ENCODE results near the gene TBC1D1. TPM values are rescaled to one million over a fixed set of nuclear protein-coding genes. Genes with fewer than 3 reads are reported as not detected.

TBC1D1 gene
- total RNA-seq, 1 experiment from 2014 or later = 106 TPM

DNA sequence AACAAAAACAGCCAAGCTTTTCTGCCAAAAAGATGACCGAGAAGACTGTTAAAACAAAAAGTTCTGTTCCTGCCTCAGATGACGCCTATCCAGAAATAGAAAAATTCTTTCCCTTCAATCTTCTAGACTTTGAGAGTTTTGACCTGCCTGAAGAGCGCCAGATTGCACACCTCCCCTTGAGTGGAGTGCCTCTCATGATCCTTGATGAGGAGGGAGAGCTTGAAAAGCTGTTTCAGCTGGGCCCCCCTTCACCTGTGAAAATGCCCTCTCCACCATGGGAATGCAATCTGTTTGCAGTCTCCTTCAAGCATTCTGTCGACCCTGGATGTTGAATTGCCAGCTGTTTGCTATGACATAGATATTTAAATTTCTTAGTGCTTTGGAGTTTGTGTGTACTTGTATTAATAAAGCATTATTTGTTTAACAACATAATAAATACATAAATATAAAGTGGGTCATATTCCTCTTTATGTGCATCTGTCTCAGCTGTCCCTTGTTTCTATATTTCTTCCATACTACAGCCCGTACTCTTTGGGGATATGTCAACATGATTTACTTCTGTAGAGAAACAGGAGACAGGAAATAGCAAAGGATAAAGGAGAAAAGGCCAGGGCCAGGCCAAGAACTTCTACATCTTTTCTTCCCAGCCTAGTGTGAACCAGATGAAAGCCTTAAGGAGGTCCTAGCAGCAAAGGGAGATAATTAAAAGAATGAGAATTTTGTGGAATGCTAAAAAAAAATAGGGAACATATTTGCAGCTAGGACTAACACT is 70.0 kb downstream of the TBC1D1 start:
- TF ChIP-seq EZH2 (IDR thresholded peaks at IDR 0.05; ENCODE audit: low read depth) = no peak
- TF ChIP-seq, protein P1, sequence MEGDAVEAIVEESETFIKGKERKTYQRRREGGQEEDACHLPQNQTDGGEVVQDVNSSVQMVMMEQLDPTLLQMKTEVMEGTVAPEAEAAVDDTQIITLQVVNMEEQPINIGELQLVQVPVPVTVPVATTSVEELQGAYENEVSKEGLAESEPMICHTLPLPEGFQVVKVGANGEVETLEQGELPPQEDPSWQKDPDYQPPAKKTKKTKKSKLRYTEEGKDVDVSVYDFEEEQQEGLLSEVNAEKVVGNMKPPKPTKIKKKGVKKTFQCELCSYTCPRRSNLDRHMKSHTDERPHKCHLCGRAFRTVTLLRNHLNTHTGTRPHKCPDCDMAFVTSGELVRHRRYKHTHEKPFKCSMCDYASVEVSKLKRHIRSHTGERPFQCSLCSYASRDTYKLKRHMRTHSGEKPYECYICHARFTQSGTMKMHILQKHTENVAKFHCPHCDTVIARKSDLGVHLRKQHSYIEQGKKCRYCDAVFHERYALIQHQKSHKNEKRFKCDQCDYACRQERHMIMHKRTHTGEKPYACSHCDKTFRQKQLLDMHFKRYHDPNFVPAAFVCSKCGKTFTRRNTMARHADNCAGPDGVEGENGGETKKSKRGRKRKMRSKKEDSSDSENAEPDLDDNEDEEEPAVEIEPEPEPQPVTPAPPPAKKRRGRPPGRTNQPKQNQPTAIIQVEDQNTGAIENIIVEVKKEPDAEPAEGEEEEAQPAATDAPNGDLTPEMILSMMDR (conservative IDR thresholded peaks at IDR 0.05) = no peak
- no peak overlapping the region for H2AFZ ChIP-seq
- no peaks in the 10 kb centered on the region for H4K20me1 ChIP-seq (ENCODE audit: insufficient read depth)
- DNase-seq = no peak
- no peaks in the 10 kb centered on the region for H3F3A ChIP-seq (ENCODE audit: insufficient read depth, low read depth)
- no peaks in the 10 kb centered on the region for H3K79me2 ChIP-seq (ENCODE audit: low read depth)
- POLR2A ChIA-PET (ENCODE audit: unreplicated experiment) = no interaction called here
- H3K4me3 ChIP-seq = no peak overlapping the region
- no peaks in the 10 kb centered on the region for H3K9me2 ChIP-seq (ENCODE audit: insufficient read depth)
- CTCF ChIA-PET = no interaction called here
- H3K4me1 ChIP-seq (replicated peaks; ENCODE audit: insufficient read depth) = peaks cover 8% of the 10 kb centered on the region
- BruUV-seq (replicated peaks) = no TSS peak
- H3K27ac ChIP-seq = no peak overlapping the region
- intact Hi-C loops (cut with micrococcal nuclease; ENCODE audit: unreplicated experiment) = no loop called here
- no peaks in the 10 kb centered on the region for H3K27me3 ChIP-seq (ENCODE audit: insufficient read depth, low read depth)
- no peaks in the 10 kb centered on the region for H3K36me3 ChIP-seq (ENCODE audit: low read depth)
- no peaks in the 10 kb centered on the region for H3K9me3 ChIP-seq (ENCODE audit: insufficient read depth, low read depth)
- H3K4me2 ChIP-seq = no peak overlapping the region

DNA sequence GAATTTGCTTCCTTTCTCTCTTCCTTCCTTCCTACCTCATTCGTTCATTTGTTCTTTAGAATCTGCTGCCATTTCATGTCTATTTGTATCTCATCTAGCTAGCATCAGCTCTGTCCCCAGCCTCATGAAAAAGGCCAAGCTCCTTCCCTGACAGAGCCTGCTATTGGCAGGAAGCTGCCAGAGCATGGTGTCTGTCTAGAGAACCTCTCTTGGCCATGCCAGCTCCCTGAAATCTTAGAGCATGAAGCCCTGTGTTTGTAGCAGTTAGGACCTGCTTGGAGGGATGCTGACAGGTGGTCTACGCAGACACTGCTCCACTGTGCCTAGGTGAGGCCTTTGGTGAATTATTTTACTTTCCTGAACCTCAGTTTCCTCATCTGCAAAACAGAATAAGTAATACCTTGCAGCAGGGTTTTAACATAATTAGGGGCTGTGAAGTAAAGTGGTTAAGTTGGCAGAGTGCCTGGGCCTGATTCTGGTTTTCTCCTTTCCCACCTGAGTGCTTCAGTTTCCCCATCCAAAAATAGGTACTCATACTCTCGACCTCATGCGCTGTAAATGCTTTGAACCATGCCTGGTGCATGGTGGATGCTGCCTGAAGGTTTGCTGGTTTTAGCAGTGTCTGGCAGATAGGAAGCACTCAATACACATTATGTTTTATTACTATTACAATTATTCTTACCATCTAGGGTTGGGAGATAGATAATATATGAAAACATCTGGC is 74.0 kb downstream of the TBC1D1 start:
- Histone ChIP-seq H3K27me3 (ENCODE audit: insufficient read depth, low read depth) (no peaks in the 10 kb centered on the region), H3K4me1 (replicated peaks; ENCODE audit: insufficient read depth) (peaks cover 14% of the 10 kb centered on the region), H3K9me3 (ENCODE audit: insufficient read depth, low read depth) (no peaks in the 10 kb centered on the region), H3K4me2 (no peak overlapping the region), H3K79me2 (ENCODE audit: low read depth) (no peaks in the 10 kb centered on the region), H3K9me2 (ENCODE audit: insufficient read depth) (no peaks in the 10 kb centered on the region), H3K4me3 (no peak overlapping the region), H3K36me3 (ENCODE audit: low read depth) (no peaks in the 10 kb centered on the region), H2AFZ (no peak overlapping the region), H3K27ac (no peak overlapping the region), H3F3A (ENCODE audit: insufficient read depth, low read depth) (no peaks in the 10 kb centered on the region), H4K20me1 (ENCODE audit: insufficient read depth) (no peaks in the 10 kb centered on the region)
- intact Hi-C loops (cut with micrococcal nuclease; ENCODE audit: unreplicated experiment) = no loop called here
- TF ChIP-seq EZH2 (IDR thresholded peaks at IDR 0.05; ENCODE audit: low read depth) = no peak
- TF ChIP-seq, protein P1 (conservative IDR thresholded peaks at IDR 0.05) = no peak
- no peak for DNase-seq
- no TSS peak for BruUV-seq (replicated peaks)
- POLR2A ChIA-PET (ENCODE audit: unreplicated experiment) = interaction anchor here (0.7 kb wide), 1 partner anchor 73 kb away, joined by 4 read pairs; no protein-coding TSS in a partner anchor
- CTCF ChIA-PET = no interaction called here

DNA sequence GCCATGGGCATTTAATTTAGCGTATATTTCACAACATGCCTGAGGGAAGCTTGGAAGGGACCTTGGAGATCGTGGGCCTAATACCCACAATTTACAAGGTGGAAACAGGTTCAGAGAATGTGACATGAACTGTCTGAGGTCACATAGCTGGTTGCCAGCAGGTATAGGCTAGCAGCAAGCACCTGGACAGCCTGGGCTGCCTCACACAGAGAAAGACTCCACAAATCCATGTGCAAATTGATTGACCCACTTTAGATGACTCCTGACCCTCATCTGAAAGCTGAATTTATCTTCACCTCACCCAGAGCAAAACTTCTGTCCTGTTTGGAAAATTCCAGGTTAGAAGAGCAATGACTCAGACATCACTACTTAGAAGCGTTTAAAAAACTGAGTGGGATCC is 75.2 kb downstream of the TBC1D1 start:
- ChIA-PET CTCF (no interaction called here), POLR2A (ENCODE audit: unreplicated experiment) (no interaction called here)

More for the DNA sequence above, 75.2 kb downstream of the TBC1D1 start:
- DNase-seq = peak in 1 of 2 experiments; percentile 76
- no peaks in the 10 kb centered on the region for H3K9me2 ChIP-seq (ENCODE audit: insufficient read depth)
- no peaks in the 10 kb centered on the region for H3K79me2 ChIP-seq (ENCODE audit: low read depth)
- H3K36me3 ChIP-seq (ENCODE audit: low read depth) = no peaks in the 10 kb centered on the region
- H3K27me3 ChIP-seq (ENCODE audit: insufficient read depth, low read depth) = no peaks in the 10 kb centered on the region
- H3K27ac ChIP-seq = peak overlapping the region; percentile 43; the same call in 1 of the 2 replicates
- BruUV-seq (replicated peaks) = no TSS peak
- H3K4me3 ChIP-seq = no peak overlapping the region
- no peaks in the 10 kb centered on the region for H3F3A ChIP-seq (ENCODE audit: insufficient read depth, low read depth)
- intact Hi-C loops (cut with micrococcal nuclease; ENCODE audit: unreplicated experiment) = no loop called here
- no peaks in the 10 kb centered on the region for H4K20me1 ChIP-seq (ENCODE audit: insufficient read depth)
- TF ChIP-seq, protein P1 (conservative IDR thresholded peaks at IDR 0.05) = no peak
- no peak for TF ChIP-seq EZH2 (IDR thresholded peaks at IDR 0.05; ENCODE audit: low read depth)
- no peaks in the 10 kb centered on the region for H3K9me3 ChIP-seq (ENCODE audit: insufficient read depth, low read depth)
- H3K4me1 ChIP-seq (replicated peaks; ENCODE audit: insufficient read depth) = peaks cover 21% of the 10 kb centered on the region
- H3K4me2 ChIP-seq = peak overlapping the region; percentile 29; the same call in 1 of the 2 replicates
- no peak overlapping the region for H2AFZ ChIP-seq

All from PC-9 (cell line).